OCI-LY3 (cell line): ENCODE results near the gene MOB3B.
"Not testable (repeated sequence)": the region's sequence is repeated elsewhere in the genome, so short reads cannot be mapped to it uniquely, and the experiment has no call there.

Experiments
- H2AFZ ChIP-seq: fragments of 200-600, 300-600 bp; shearing (Covaris generic); 2 replicates; pipeline ENCODE4 v1.6.0; 2014; ENCODE audit warnings: antibody characterized with exemption, low read depth, low read length
- H3K27ac ChIP-seq: fragments of 200-600, 300-600 bp; sonication (generic); 2 replicates; pipeline ENCODE4 v1.5.1; 2014; ENCODE audit warnings: mild to moderate bottlenecking, low read length, moderate library complexity, mixed read lengths
- H3K27me3 ChIP-seq: fragments of 200-600, 300-600 bp; sonication (generic); 2 replicates; pipeline ENCODE4 v1.6.1; 2014; ENCODE audit warnings: low read depth, low read length, mixed read lengths
- H3K36me3 ChIP-seq: fragments of 200-600, 300-600 bp; sonication (generic); replicated peaks from 2 replicates; pipeline ENCODE3; 2014; ENCODE audit warnings: low read depth, low read length, mixed read lengths
- H3K4me1 ChIP-seq: fragments of 300-600, 200-600 bp; sonication (generic); 2 replicates; pipeline ENCODE4 v1.6.1; 2014; ENCODE audit warnings: low read length, mixed read lengths
- H3K4me2 ChIP-seq: fragments of 200-600, 300-600 bp; sonication (generic); 2 replicates; pipeline ENCODE4 v1.6.1; 2014; ENCODE audit warnings: low read length, mixed read lengths
- H3K4me3 ChIP-seq: fragments of 300-600, 200-600 bp; sonication (generic); 2 replicates; pipeline ENCODE4 v1.5.1; 2014; ENCODE audit warnings: antibody characterized with exemption, mild to moderate bottlenecking, low read length, moderate library complexity
- H3K79me2 ChIP-seq: fragments of 300-600, 200-600 bp; shearing (Covaris generic); 2 replicates; pipeline ENCODE4 v1.6.1; 2014; ENCODE audit warnings: mild to moderate bottlenecking, low read length, mixed read lengths
- H3K9ac ChIP-seq: fragments of 300-600, 200-600 bp; shearing (Covaris generic); 2 replicates; pipeline ENCODE4 v1.6.0; 2014; ENCODE audit warnings: mild to moderate bottlenecking, low read length, moderate library complexity
- H3K9me3 ChIP-seq: fragments of 200-600, 300-600 bp; shearing (Covaris generic); 2 replicates; pipeline ENCODE4 v1.6.1; 2014; ENCODE audit warnings: low read length, mixed read lengths; ENCODE audit not compliant: insufficient read depth
- H4K20me1 ChIP-seq: fragments of 200-600, 300-600 bp; sonication (generic); 2 replicates; pipeline ENCODE4 v1.6.1; 2016; ENCODE audit warnings: low read length, mixed read lengths; ENCODE audit not compliant: insufficient read depth
- EZH2phosphoT487 ChIP-seq: fragments of 200-600 bp; shearing (Covaris generic); IDR thresholded peaks from 2 replicates; pipeline ENCODE4 v1.6.1; 2018; ENCODE audit warnings: antibody characterized with exemption, mixed run types, low read depth
- TF ChIP-seq, protein P1 (sequence below): fragments of 200-600, 300-600 bp; sonication (generic); IDR thresholded peaks from 2 replicates; pipeline ENCODE4 v1.5.1; 2014; ENCODE audit warnings: antibody characterized with exemption, low read length, low read depth

The MOB3B gene

GRCh38 chr9:27503623-27504022, 26.0 kb downstream of the MOB3B start:
- Histone ChIP-seq H3K9me3 (no peaks in the 10 kb centered on the region), H3K4me3 (no peak overlapping the region), H3K27me3 (peaks cover 29% of the 10 kb centered on the region; the same call in 1 of the 2 replicates), H3K27ac (no peak overlapping the region), H4K20me1 (no peaks in the 10 kb centered on the region), H3K4me2 (no peak overlapping the region), H3K79me2 (no peaks in the 10 kb centered on the region), H2AFZ (no peak overlapping the region), H3K36me3 (no peaks in the 10 kb centered on the region), H3K9ac (no peak overlapping the region), H3K4me1 (peaks cover 16% of the 10 kb centered on the region)
- TF ChIP-seq EZH2phosphoT487 = no peak
- TF ChIP-seq, protein P1, sequence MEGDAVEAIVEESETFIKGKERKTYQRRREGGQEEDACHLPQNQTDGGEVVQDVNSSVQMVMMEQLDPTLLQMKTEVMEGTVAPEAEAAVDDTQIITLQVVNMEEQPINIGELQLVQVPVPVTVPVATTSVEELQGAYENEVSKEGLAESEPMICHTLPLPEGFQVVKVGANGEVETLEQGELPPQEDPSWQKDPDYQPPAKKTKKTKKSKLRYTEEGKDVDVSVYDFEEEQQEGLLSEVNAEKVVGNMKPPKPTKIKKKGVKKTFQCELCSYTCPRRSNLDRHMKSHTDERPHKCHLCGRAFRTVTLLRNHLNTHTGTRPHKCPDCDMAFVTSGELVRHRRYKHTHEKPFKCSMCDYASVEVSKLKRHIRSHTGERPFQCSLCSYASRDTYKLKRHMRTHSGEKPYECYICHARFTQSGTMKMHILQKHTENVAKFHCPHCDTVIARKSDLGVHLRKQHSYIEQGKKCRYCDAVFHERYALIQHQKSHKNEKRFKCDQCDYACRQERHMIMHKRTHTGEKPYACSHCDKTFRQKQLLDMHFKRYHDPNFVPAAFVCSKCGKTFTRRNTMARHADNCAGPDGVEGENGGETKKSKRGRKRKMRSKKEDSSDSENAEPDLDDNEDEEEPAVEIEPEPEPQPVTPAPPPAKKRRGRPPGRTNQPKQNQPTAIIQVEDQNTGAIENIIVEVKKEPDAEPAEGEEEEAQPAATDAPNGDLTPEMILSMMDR = no peak

GRCh38 chr9:27500902-27501301, 28.7 kb downstream of the MOB3B start:
- H2AFZ ChIP-seq = not testable (repeated sequence)
- peaks cover 18% of the 10 kb centered on the region for H3K4me1 ChIP-seq

GRCh38 chr9:27499451-27499850, 30.2 kb downstream of the MOB3B start:
- H3K9me3 ChIP-seq = no peaks in the 10 kb centered on the region
- H2AFZ ChIP-seq = no peak overlapping the region
- peak overlapping the region; percentile 59 for H3K4me2 ChIP-seq
- peaks cover 25% of the 10 kb centered on the region for H3K4me1 ChIP-seq
- TF ChIP-seq EZH2phosphoT487 = no peak
- TF ChIP-seq, protein P1 = no peak
- no peaks in the 10 kb centered on the region for H4K20me1 ChIP-seq
- H3K36me3 ChIP-seq = no peaks in the 10 kb centered on the region
- H3K4me3 ChIP-seq = no peak overlapping the region; the same call in 1 of the 2 replicates
- no peak overlapping the region for H3K9ac ChIP-seq
- H3K27me3 ChIP-seq = peaks cover 20% of the 10 kb centered on the region
- no peak overlapping the region for H3K27ac ChIP-seq
- H3K79me2 ChIP-seq = no peaks in the 10 kb centered on the region

More at GRCh38 chr9:27500902-27501301, 28.7 kb downstream of the MOB3B start:
- not testable (repeated sequence) for H3K27ac ChIP-seq, H3K4me3 ChIP-seq, H4K20me1 ChIP-seq, H3K79me2 ChIP-seq, H3K9me3 ChIP-seq, H3K4me2 ChIP-seq, H3K36me3 ChIP-seq, H3K9ac ChIP-seq
- H3K27me3 ChIP-seq = peaks cover 25% of the 10 kb centered on the region

- Histone ChIP-seq H2AFZ (no peak overlapping the region), H3K27ac (no peak overlapping the region), H3K79me2 (no peaks in the 10 kb centered on the region), H3K9me3 (no peaks in the 10 kb centered on the region), H3K4me2 (no peak overlapping the region), H3K4me1 (peaks cover 25% of the 10 kb centered on the region), H4K20me1 (no peaks in the 10 kb centered on the region), H3K9ac (no peak overlapping the region), H3K27me3 (peaks cover 20% of the 10 kb centered on the region), H3K4me3 (no peak overlapping the region), H3K36me3 (no peaks in the 10 kb centered on the region)
- TF ChIP-seq, protein P1 = no peak
- TF ChIP-seq EZH2phosphoT487 = no peak
Measured at GRCh38 chr9:27497883-27498417, 31.7 kb downstream of the MOB3B start.
